SK-N-SH (cell line): ENCODE measurements around the gene NCAM1. TPM values are rescaled to one million over a fixed set of nuclear protein-coding genes. Genes with fewer than 3 reads are reported as not detected.

ENCODE experiments used
- CTCF ChIA-PET: fragments of 300-600, 350-600 bp; formaldehyde crosslinking; extraction: SDS; loops from one replicate; lab custom pipeline; 2021; lab: Yijun Ruan, JAX
- POLR2A ChIA-PET: fragments of 350-600 bp; sonication (Branson Sonifier 250); formaldehyde crosslinking; extraction: SDS; loops from one replicate; lab custom pipeline; 2020; ENCODE audit warnings: antibody characterized with exemption, inconsistent platforms; lab: Yijun Ruan, JAX
- DNase-seq: peaks from one replicate; pipeline ENCODE4 v3.0.0; 2012
- H2AFZ ChIP-seq: fragments of 200-600 bp; sonication (generic); 2 replicates; pipeline ENCODE4 v1.8.1; 2016; ENCODE audit warnings: antibody characterized with exemption, mild to moderate bottlenecking, low read depth
- H3F3A ChIP-seq: fragments of 200-600 bp; sonication (generic); replicated peaks from 2 replicates; pipeline ENCODE3; 2016; ENCODE audit warnings: antibody characterized with exemption, mild to moderate bottlenecking; ENCODE audit not compliant: insufficient read depth
- H3K27ac ChIP-seq, 2 experiments: fragments of 200-500 bp in 1 of 2; fragments of 200-600 bp in 1 of 2; sonication (Bioruptor generic) in 1 of 2; sonication (generic), shearing (Covaris generic) in 1 of 2; 2 replicates each; pipeline versions ENCODE4 v1.5.1 to v1.6.1; 2014 to 2016; ENCODE audit warnings: low read depth in 2 of 2, inconsistent platforms in 1 of 2, low read length in 1 of 2, mild to moderate bottlenecking in 1 of 2, mixed read lengths in 1 of 2
- H3K27me3 ChIP-seq: fragments of 200-600 bp; sonication (generic), shearing (Covaris generic); 2 replicates; pipeline ENCODE4 v1.6.1; 2016; ENCODE audit warnings: mixed run types; ENCODE audit not compliant: insufficient read depth
- H3K36me3 ChIP-seq, 2 experiments: fragments of 200-500 bp in 1 of 2; fragments of 200-600 bp in 1 of 2; sonication (Bioruptor generic) in 1 of 2; sonication (generic) in 1 of 2; replicated peaks in 1 of 2; 2 replicates each; pipeline versions ENCODE3 to v1.5.1; 2014 to 2016; ENCODE audit warnings: low read length in 1 of 2, mild to moderate bottlenecking in 1 of 2; ENCODE audit not compliant: insufficient read depth in 2 of 2, control insufficient read depth in 1 of 2
- H3K4me1 ChIP-seq, 2 experiments: fragments of 200-500 bp in 1 of 2; fragments of 200-600 bp in 1 of 2; sonication (Bioruptor generic) in 1 of 2; sonication (generic), shearing (Covaris generic) in 1 of 2; 2 replicates each; pipeline versions ENCODE4 v1.5.1 to v1.6.1; 2014 to 2016; ENCODE audit warnings: low read depth in 1 of 2, low read length in 1 of 2, mixed run types in 1 of 2; ENCODE audit not compliant: insufficient read depth in 2 of 2, control insufficient read depth in 1 of 2
- H3K4me2 ChIP-seq: fragments of 200-600 bp; sonication (generic), shearing (Covaris generic); 2 replicates; pipeline ENCODE4 v1.6.1; 2017; ENCODE audit warnings: mixed run types
- H3K4me3 ChIP-seq, 2 experiments: fragments of 200-500 bp in 1 of 2; fragments of 200-600 bp in 1 of 2; sonication (Bioruptor generic) in 1 of 2; sonication (generic), shearing (Covaris generic) in 1 of 2; 2 replicates each; pipeline versions ENCODE4 v1.5.1 to v1.8.1; 2014 to 2016; ENCODE audit warnings: low read depth in 2 of 2, inconsistent platforms in 1 of 2, low read length in 1 of 2, mild to moderate bottlenecking in 1 of 2, mixed read lengths in 1 of 2, moderate library complexity in 1 of 2
- H3K79me2 ChIP-seq: fragments of 200-600 bp; sonication (generic); 2 replicates; pipeline ENCODE4 v1.8.1; 2017; ENCODE audit warnings: mild to moderate bottlenecking; ENCODE audit not compliant: insufficient read depth
- H3K9ac ChIP-seq: fragments of 200-600 bp; sonication (generic); 2 replicates; pipeline ENCODE4 v1.6.1; 2017; ENCODE audit warnings: mixed run types
- H3K9me2 ChIP-seq: fragments of 200-600 bp; sonication (generic); 2 replicates; pipeline ENCODE4 v1.6.1; 2017; ENCODE audit warnings: mixed run types
- H3K9me3 ChIP-seq: fragments of 200-600 bp; sonication (generic); 2 replicates; pipeline ENCODE4 v1.6.1; 2017; ENCODE audit warnings: mixed run types, mild to moderate bottlenecking, moderate library complexity
- H4K20me1 ChIP-seq: fragments of 200-600 bp; sonication (generic); 2 replicates; pipeline ENCODE4 v1.6.1; 2017; ENCODE audit warnings: mild to moderate bottlenecking, mixed run types; ENCODE audit not compliant: insufficient read depth
- FOXM1 ChIP-seq: IDR thresholded peaks from 2 replicates; pipeline ENCODE4 v1.4.0; 2012; ENCODE audit warnings: low read depth, mild to moderate bottlenecking
- GABPA ChIP-seq: IDR thresholded peaks from 2 replicates; pipeline ENCODE4 v1.4.0; 2012; ENCODE audit warnings: low read depth, mild to moderate bottlenecking
- GATA2 ChIP-seq: sonication (generic); formaldehyde crosslinking; IDR thresholded peaks from 2 replicates; pipeline ENCODE4 v1.5.0; 2020; ENCODE audit warnings: mild to moderate bottlenecking, missing genetic modification reagents
- MEF2A ChIP-seq: IDR thresholded peaks from 2 replicates; pipeline ENCODE4 v1.4.0; 2012; ENCODE audit warnings: low read depth, borderline replicate concordance
- RAD21 ChIP-seq: IDR thresholded peaks from 2 replicates; pipeline ENCODE4 v1.6.1; 2012; ENCODE audit warnings: mild to moderate bottlenecking, low read length
- RFX5 ChIP-seq: IDR thresholded peaks from 2 replicates; pipeline ENCODE4 v1.6.1; 2012; ENCODE audit warnings: mild to moderate bottlenecking, improper control_type of control experiment, low read length
- SIN3A ChIP-seq: IDR thresholded peaks from 2 replicates; pipeline ENCODE4 v1.6.1; 2012; ENCODE audit warnings: low read depth, mild to moderate bottlenecking, low read length, moderate library complexity, borderline replicate concordance
- SMC3 ChIP-seq: IDR thresholded peaks from 2 replicates; pipeline ENCODE4 v1.6.1; 2012; ENCODE audit warnings: low read depth, low read length, improper control_type of control experiment
- TCF12 ChIP-seq: IDR thresholded peaks from 2 replicates; pipeline ENCODE4 v1.4.0; 2012
- TEAD4 ChIP-seq: IDR thresholded peaks from 2 replicates; pipeline ENCODE4 v1.4.0; 2012; ENCODE audit warnings: mild to moderate bottlenecking, borderline replicate concordance; ENCODE audit not compliant: insufficient read depth
- WGBS: methylation state at CpG from one replicate; pipeline ENCODE4 v1.1.6; 2017; ENCODE audit warnings: low lambda C conversion rate; 5-methylcytosine and 5-hydroxymethylcytosine counted together
- polyA plus RNA-seq, 3 experiments: library from polyadenylated mRNA; depleted of rRNA; stranded (reverse); fragments of >200 nt; gene quantifications; 2 replicates each; pipeline ENCODE4 v1.2.3, GENCODE V29; 2012
- TF ChIP-seq, protein P1 (sequence below): IDR thresholded peaks from 2 replicates; pipeline ENCODE4 v1.6.1; 2012; ENCODE audit warnings: mild to moderate bottlenecking, low read depth, low read length, moderate library complexity
- TF ChIP-seq, protein P2 (sequence below): IDR thresholded peaks from 2 replicates; pipeline ENCODE4 v1.4.0; 2012; ENCODE audit warnings: low read depth, borderline replicate concordance
- TF ChIP-seq, protein P3 (sequence below): IDR thresholded peaks from 2 replicates; pipeline ENCODE4 v1.4.0; 2012; ENCODE audit warnings: low read depth
- TF ChIP-seq, protein P4 (sequence below): fragments of 150-350 bp; IDR thresholded peaks from 2 replicates; pipeline ENCODE4 v1.6.1; 2016; ENCODE audit warnings: mild to moderate bottlenecking, low read depth, low read length
- TF ChIP-seq, protein P5 (sequence below): fragments of 150-350 bp; IDR thresholded peaks from 2 replicates; pipeline ENCODE4 v1.6.1; 2017; ENCODE audit warnings: antibody characterized with exemption, low read length, low read depth, borderline replicate concordance
- TF ChIP-seq, protein P6 (sequence below): IDR thresholded peaks from 2 replicates; pipeline ENCODE4 v1.4.0; 2012; ENCODE audit warnings: low read depth, borderline replicate concordance
- TF ChIP-seq, protein P7 (sequence below): IDR thresholded peaks from 2 replicates; pipeline ENCODE4; 2012

The NCAM1 gene
- polyA plus RNA-seq, 1 of the 3 experiments (the other 2 are of a cell fraction): 19.4 TPM

DNA sequence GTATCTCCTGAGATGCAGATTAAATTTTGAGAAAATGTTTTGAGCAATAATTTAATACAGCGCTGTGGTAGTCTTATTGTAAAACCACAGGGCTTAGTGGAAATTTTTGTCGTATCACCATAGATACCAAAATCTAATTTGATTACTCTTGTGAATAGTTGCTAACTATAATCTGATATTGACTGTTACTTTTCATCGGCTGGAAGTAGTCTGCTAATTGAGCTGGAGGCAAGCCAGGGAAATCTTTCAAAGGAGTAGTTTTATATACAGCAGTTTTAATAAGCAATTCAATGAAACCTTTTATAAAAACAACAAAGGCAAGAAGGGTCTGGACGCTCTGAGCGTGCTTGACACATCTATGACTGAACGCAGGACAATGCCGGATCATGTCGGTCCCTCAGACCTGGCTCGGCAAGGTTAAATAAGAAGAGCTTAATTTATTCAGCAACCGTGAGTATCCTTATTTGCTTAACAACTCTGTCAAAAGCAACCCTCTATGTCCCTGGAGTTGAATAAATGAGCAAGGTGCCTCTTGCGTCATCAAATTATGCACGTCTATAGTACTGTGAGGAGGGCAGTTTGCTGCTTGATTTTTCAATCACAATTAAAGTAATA, 121.2 kb downstream of the NCAM1 start (continued):
- TF ChIP-seq, protein P1, sequence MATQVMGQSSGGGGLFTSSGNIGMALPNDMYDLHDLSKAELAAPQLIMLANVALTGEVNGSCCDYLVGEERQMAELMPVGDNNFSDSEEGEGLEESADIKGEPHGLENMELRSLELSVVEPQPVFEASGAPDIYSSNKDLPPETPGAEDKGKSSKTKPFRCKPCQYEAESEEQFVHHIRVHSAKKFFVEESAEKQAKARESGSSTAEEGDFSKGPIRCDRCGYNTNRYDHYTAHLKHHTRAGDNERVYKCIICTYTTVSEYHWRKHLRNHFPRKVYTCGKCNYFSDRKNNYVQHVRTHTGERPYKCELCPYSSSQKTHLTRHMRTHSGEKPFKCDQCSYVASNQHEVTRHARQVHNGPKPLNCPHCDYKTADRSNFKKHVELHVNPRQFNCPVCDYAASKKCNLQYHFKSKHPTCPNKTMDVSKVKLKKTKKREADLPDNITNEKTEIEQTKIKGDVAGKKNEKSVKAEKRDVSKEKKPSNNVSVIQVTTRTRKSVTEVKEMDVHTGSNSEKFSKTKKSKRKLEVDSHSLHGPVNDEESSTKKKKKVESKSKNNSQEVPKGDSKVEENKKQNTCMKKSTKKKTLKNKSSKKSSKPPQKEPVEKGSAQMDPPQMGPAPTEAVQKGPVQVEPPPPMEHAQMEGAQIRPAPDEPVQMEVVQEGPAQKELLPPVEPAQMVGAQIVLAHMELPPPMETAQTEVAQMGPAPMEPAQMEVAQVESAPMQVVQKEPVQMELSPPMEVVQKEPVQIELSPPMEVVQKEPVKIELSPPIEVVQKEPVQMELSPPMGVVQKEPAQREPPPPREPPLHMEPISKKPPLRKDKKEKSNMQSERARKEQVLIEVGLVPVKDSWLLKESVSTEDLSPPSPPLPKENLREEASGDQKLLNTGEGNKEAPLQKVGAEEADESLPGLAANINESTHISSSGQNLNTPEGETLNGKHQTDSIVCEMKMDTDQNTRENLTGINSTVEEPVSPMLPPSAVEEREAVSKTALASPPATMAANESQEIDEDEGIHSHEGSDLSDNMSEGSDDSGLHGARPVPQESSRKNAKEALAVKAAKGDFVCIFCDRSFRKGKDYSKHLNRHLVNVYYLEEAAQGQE: no peak
- TF ChIP-seq TEAD4 (no peak), SIN3A (no peak), GATA2 (no peak)

DNA sequence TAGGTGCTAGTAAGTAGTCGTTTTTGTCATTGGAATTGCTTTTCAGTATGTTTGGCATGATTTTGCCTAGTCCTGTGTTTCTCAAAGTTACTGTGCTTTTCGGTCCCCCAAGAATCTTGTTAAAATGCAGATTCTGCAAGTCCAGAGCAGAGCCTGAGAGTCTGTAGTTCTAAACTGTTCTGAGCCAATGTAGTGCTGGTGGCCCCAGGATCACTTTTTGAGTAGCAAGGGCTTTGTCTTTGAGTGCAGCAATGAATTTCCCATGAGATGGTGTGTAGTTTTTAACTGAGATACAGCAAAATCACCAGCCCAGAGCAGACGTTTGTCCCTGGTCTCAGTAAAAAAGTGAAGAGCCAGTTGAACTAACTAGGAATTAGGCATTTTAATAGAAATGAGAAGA, 122.4 kb downstream of the NCAM1 start:
- Histone ChIP-seq H3K9ac (no peak overlapping the region), H3K27ac (no peak overlapping the region), H3K79me2 (no peaks in the 10 kb centered on the region), H3K4me1 (peaks cover 0 to 3% of the 10 kb centered on the region in 2 experiments; a peak in 2 of 4 replicates), H3K4me3 (no peak overlapping the region), H3K4me2 (no peak overlapping the region), H3K9me2 (no peaks in the 10 kb centered on the region), H3K9me3 (no peaks in the 10 kb centered on the region), H3K36me3 (no peaks in the 10 kb centered on the region), H4K20me1 (no peaks in the 10 kb centered on the region), H3K27me3 (no peaks in the 10 kb centered on the region), H3F3A (no peaks in the 10 kb centered on the region), H2AFZ (no peak overlapping the region)
- ChIA-PET CTCF (no interaction called here), POLR2A (no interaction called here)
- 85% methylated on average over 3 of the region's 3 CpGs for WGBS
- no peak for DNase-seq
- TF ChIP-seq, protein P1: no peak
- no peak for TF ChIP-seq SMC3
- TF ChIP-seq, protein P2, sequence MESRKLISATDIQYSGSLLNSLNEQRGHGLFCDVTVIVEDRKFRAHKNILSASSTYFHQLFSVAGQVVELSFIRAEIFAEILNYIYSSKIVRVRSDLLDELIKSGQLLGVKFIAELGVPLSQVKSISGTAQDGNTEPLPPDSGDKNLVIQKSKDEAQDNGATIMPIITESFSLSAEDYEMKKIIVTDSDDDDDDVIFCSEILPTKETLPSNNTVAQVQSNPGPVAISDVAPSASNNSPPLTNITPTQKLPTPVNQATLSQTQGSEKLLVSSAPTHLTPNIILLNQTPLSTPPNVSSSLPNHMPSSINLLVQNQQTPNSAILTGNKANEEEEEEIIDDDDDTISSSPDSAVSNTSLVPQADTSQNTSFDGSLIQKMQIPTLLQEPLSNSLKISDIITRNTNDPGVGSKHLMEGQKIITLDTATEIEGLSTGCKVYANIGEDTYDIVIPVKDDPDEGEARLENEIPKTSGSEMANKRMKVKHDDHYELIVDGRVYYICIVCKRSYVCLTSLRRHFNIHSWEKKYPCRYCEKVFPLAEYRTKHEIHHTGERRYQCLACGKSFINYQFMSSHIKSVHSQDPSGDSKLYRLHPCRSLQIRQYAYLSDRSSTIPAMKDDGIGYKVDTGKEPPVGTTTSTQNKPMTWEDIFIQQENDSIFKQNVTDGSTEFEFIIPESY: no peak
- no peak for TF ChIP-seq FOXM1
- no peak for TF ChIP-seq MEF2A
- TF ChIP-seq, protein P3, sequence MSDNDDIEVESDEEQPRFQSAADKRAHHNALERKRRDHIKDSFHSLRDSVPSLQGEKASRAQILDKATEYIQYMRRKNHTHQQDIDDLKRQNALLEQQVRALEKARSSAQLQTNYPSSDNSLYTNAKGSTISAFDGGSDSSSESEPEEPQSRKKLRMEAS: no peak
- TF ChIP-seq GABPA: no peak
- TF ChIP-seq, protein P4, sequence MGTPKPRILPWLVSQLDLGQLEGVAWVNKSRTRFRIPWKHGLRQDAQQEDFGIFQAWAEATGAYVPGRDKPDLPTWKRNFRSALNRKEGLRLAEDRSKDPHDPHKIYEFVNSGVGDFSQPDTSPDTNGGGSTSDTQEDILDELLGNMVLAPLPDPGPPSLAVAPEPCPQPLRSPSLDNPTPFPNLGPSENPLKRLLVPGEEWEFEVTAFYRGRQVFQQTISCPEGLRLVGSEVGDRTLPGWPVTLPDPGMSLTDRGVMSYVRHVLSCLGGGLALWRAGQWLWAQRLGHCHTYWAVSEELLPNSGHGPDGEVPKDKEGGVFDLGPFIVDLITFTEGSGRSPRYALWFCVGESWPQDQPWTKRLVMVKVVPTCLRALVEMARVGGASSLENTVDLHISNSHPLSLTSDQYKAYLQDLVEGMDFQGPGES: no peak
- TF ChIP-seq RFX5: no peak
- TF ChIP-seq, protein P5, sequence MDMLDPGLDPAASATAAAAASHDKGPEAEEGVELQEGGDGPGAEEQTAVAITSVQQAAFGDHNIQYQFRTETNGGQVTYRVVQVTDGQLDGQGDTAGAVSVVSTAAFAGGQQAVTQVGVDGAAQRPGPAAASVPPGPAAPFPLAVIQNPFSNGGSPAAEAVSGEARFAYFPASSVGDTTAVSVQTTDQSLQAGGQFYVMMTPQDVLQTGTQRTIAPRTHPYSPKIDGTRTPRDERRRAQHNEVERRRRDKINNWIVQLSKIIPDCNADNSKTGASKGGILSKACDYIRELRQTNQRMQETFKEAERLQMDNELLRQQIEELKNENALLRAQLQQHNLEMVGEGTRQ: no peak
- TF ChIP-seq, protein P6, sequence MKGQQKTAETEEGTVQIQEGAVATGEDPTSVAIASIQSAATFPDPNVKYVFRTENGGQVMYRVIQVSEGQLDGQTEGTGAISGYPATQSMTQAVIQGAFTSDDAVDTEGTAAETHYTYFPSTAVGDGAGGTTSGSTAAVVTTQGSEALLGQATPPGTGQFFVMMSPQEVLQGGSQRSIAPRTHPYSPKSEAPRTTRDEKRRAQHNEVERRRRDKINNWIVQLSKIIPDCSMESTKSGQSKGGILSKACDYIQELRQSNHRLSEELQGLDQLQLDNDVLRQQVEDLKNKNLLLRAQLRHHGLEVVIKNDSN: no peak
- TF ChIP-seq, protein P7, sequence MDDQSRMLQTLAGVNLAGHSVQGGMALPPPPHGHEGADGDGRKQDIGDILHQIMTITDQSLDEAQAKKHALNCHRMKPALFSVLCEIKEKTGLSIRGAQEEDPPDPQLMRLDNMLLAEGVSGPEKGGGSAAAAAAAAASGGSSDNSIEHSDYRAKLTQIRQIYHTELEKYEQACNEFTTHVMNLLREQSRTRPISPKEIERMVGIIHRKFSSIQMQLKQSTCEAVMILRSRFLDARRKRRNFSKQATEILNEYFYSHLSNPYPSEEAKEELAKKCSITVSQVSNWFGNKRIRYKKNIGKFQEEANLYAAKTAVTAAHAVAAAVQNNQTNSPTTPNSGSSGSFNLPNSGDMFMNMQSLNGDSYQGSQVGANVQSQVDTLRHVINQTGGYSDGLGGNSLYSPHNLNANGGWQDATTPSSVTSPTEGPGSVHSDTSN: no peak
- no peak for TF ChIP-seq RAD21
- no peak for TF ChIP-seq SIN3A
- TF ChIP-seq TCF12: no peak
